ENCODE data around the gene MGAT5B.

The MGAT5B gene

GRCh38 chr17:76929601-76930000, 61.4 kb downstream of the MGAT5B start:
- no peak for DNase-seq

- DNase-seq, result no peak
These were observed 61.9 kb downstream of the MGAT5B start for GRCh38 chr17:76930107-76930506.

- no peak for DNase-seq
These were observed 64.5 kb downstream of the MGAT5B start for GRCh38 chr17:76932402-76933333.

DNA sequence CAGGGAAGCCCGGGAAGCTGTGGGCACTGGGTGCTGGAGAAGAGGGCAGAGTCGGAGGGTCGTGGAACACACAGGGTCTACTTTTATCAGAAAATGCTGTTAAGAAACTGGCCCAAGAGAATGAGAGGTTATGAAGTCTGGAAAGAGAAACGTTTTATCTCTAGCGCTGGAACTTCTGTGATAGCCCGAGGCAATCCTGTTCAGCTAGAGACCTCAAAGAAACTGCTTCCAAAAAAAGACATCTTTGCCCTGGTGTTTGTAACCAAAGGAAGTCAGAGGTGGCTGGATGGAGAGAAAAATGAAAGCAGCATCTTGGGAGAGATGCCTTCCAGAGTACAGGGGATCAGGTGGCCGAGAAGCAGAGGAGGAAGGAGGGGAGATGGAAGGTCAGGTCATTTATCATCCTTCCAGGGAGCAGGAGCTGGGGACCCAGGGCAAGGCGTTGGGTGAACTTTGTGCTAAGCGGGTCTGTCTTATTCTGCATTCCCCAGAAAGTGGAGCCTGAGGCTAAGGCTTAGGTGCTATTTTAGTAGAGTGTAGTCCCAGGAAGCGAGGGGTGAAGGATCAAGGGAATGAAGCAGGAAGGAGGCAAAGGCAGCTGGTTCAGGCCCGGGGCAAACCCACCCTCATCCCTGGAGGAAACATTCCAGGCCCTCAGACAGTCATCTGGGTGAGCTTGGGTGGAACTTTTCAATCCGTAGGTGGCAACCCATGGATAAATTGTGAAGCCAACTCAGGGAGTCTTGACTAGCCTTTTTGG, 66.5 kb downstream of the MGAT5B start:
- DNase-seq, result no peak

DNA sequence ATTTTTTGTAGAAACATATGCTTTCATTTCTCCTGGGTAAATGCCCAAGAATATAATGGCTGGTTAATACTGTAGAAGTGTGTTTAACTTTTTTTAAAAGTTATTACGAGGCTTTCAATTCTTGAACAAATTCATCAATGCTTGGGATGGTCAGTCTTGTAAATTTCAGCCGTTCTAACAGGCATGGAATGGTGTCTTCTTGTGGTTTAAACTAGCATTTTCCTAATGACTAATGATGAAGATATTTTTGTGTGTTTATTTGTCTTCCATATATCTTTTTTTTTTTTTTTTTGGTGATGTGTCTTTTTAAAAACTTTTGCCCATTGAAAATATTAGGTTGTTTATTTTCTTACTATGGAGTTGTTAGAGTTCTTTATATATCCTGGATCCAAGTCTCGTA, 67.1 kb downstream of the MGAT5B start:
- DNase-seq, result no peak

DNA sequence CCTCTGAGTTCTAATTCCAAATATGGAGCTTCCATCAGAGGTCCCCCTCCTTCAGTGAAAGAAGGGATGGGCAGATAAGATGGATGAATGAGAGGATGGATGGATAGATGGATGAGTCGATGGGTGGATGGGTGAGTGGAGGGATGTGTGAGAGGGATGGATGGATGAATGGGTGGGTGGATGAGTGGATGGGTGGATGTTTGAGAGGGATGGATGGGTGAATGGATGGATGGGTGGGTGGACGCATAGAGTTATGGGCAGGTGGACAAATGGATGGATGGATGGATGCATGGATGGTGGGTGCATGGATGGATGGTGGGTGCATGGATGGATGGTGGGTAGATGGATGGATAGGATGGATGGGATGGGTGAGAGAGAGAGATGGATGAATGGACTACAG, 69.0 kb downstream of the MGAT5B start:
- DNase-seq, result no peak

DNA sequence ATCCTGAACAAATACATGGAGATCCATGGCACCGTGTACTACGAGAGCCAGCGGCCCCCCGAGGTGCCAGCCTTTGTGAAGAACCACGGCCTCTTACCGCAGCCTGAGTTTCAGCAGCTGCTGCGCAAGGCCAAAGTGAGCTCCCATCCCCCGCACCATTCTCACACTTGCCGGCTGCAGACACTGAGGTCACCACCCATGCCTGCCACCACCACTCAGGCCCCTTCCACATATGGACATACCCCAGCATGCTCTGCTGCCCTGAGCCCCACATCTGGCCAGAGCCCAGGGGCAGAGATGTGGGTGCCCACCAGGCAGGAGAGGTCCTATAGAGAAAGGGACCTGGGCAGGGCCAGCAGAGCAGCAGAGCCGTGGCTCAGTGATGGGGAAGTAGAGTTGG, 69.8 kb downstream of the MGAT5B start:
- DNase-seq, result no peak

DNA sequence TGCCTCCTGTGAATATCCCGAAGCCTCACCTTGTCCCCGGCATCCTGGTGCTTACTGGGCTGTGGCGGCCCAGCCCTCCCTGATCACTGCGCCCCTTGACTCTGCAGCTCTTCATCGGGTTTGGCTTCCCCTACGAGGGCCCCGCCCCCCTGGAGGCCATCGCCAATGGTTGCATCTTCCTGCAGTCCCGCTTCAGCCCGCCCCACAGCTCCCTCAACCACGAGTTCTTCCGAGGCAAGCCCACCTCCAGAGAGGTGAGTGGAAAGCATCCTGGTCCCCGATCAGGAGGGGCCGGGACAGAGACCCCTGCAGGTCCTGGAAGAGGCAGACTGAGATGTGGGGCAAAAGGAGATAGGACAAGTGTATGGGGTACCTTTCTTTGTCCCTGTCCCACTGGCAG, 72.1 kb downstream of the MGAT5B start:
- no peak for DNase-seq

GRCh38 chr17:76940738-76941350, 72.6 kb downstream of the MGAT5B start:
- no peak for DNase-seq

DNA sequence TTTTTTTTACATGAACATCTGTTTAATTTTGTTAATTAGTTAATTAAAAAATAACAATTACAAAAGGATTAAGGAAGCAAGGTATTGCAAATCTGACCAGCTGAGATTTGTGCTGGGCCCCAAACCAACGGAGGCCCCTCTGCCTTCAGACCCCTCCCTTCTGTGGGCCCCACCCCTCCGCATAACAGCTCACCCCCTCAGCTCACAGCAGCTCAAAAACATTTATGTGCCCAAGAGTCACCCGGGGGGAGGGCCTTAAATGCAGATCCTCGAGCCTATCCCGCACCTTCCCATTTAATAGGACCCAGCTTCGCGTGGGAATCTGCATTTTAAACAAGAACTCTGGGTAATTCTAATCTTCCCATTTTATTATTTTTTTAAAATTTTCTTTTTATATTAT, 75.0 kb downstream of the MGAT5B start:
- DNase-seq, result no peak

DNA sequence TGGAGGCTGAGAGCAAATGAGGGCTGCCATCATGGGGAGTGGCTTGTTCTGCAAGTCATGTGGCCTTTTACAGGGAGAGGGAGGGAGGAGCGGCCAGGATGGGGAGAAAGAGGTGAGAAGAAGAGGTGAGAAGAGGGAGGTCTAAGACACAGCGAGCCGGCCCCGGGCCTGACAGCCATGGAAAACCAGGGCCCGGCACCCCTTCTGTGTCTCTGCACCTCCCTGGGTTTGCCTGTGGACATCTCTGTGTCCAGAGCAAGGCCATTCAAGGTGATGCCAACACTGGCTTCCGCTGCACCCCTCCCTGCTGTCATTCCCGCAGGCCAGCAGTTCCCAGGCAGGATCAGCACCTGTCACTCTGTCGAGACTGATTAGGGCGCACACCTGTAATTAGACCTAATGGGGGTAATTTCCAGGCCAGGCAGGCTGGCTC, 75.6 kb downstream of the MGAT5B start:
- no peak for DNase-seq

DNA sequence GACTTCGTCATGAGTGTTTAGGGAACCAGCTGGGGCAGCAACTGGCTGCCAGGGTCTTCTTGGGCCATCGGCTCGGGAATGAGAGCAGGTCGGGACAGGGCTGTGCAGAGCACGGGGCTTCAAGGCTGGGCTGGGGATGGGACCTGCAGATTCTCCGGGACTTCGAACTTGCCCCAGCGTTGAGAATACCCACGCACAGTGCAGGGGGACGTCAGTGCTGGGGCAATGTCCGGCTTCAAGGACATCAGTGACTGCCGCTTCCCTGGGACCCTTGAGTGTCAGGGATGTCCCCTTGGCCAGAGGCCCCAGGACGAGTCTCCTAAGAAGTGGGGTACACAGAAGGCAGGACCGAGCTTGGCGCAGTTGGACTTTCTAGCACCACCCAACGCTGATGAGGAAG, 76.3 kb downstream of the MGAT5B start:
- no peak for DNase-seq

- no peak for DNase-seq
These were observed 78.0 kb downstream of the MGAT5B start for GRCh38 chr17:76946111-76946771.

DNA sequence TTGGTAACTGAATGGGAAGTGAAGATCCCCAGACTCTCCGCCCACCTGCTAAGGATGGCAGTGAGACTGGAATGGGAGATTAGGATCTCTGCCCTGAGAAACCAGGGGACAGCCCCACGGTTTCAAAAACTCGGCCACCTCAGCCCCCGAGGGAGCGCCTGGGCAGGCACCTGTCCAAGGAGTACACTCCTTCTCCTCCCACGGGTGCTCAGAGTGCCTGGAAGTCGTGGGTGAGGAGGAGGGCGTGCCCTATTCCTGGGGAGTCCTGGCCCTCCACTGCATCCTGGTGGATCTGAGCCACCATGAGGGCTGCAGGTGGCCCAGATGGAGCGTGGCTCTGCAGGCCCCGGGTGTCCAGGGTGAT, 78.5 kb downstream of the MGAT5B start:
- DNase-seq, result no peak

DNA sequence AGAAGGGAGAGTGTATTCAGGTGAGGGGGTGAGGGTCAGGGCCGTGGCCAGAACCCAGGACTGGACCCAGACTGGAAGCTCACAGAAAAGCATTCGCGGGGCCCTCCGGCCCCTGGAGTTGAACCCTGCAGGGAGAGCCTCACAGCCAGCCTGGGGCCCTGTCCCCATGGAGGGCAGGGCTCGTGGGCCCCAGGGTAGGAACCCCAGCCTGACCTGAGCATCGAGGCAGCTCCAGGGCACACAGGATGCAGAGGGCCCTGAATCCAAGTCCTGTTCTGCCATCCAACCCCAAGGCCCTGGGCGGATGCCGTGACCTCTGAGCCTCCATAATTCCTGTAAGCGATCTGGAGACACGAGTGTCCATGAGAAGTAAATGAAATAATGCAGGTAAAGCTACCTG, 79.1 kb downstream of the MGAT5B start:
- DNase-seq, result no peak

DNA sequence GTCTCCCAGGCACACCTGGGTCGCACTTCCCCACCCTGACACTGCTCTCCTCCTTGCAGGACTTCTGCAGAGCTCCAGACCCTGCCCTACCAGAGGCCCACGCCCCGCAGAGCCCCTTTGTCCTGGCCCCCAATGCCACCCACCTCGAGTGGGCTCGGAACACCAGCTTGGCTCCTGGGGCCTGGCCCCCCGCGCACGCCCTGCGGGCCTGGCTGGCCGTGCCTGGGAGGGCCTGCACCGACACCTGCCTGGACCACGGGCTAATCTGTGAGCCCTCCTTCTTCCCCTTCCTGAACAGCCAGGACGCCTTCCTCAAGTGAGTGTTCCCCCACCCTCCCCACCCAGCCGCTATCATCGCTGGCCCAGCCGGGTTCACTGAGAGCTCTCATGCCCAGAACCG, 79.6 kb downstream of the MGAT5B start:
- no peak for DNase-seq

- no peak for DNase-seq
These were observed 80.1 kb downstream of the MGAT5B start for GRCh38 chr17:76948301-76948700.

DNA sequence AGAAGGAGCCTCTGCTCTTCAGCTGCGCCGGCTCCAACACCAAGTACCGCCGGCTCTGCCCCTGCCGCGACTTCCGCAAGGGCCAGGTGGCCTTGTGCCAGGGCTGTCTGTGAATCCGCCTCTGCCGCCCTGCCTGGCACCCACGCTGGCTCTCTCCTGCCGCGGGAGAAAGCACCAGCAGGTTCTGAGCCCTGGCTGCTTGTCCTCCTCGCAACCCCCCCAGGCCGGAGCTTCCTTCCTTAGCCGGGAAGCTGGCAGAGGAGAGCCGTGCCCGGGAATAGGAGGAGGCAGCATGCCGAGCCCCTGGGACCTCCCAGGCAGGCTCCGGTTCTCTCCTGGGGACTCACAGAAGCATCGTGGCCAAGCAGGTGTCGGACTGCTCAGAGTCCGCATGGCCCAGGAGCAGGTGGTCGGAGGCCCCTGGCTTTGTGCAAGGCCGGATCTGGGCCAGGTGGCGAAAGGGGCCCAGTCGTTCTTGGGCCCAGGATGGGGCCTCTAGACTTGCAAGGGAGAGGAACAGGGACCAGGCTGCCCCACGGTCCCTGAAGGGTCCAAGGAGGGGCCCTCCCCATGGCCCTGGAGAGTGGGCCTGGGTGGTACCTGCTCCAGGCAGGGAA, 80.6 kb downstream of the MGAT5B start:
- DNase-seq, result no peak

- DNase-seq, result no peak
These were observed 81.9 kb downstream of the MGAT5B start for GRCh38 chr17:76949913-76950695.

DNA sequence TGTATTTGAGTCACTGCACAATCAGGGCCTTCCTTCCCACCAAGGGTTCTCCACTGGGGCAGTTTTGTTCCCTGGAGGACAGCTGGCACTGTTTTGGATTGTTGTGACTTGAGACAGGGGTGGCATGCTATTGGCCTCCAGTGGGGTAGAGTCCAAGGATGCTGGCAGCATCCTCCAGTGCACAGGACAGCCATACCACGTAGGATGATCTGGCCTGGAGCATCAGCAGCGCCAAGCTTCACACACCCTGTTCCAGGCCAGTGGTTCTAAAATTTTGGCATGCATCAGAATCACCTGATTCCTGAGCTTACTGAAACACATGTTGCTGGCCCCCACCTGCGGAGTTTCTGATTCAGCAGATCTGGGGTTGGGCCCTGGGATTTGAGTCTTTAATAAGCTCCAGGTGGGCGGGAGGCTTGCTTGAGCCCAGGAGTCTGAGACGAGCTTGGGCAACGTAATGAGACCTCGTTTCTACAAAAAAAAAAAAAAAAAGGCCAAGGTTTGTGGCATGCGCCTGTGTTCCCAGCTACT, 83.2 kb downstream of the MGAT5B start:
- no peak for DNase-seq

DNA sequence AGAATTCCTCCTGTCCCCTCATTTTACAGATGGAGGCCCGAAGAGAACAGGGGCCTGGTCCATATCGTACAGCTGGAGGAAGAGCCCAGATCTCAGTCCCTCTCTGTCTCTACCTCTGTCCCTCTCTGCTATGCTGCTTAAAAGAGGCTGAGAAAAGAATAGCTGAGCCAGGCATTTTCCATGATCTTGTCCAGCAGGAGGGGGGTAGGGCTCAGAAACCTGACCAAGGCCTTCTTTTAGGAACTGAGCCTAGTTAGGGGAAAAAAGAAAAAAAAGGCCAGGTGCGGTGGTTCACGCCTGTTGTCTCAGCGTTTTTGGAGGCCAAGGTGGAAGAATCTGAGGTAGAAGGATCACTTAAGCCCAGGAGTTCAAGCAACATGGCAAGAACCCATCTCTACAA, 84.2 kb downstream of the MGAT5B start:
- DNase-seq, result no peak

- no peak for DNase-seq
These were observed 84.9 kb downstream of the MGAT5B start for GRCh38 chr17:76953066-76953465.
